ENCODE measurements around the gene BCAT1.
A peak's percentile ranks its signal among the peaks of the same experiment; 100 is the strongest.

DNA sequence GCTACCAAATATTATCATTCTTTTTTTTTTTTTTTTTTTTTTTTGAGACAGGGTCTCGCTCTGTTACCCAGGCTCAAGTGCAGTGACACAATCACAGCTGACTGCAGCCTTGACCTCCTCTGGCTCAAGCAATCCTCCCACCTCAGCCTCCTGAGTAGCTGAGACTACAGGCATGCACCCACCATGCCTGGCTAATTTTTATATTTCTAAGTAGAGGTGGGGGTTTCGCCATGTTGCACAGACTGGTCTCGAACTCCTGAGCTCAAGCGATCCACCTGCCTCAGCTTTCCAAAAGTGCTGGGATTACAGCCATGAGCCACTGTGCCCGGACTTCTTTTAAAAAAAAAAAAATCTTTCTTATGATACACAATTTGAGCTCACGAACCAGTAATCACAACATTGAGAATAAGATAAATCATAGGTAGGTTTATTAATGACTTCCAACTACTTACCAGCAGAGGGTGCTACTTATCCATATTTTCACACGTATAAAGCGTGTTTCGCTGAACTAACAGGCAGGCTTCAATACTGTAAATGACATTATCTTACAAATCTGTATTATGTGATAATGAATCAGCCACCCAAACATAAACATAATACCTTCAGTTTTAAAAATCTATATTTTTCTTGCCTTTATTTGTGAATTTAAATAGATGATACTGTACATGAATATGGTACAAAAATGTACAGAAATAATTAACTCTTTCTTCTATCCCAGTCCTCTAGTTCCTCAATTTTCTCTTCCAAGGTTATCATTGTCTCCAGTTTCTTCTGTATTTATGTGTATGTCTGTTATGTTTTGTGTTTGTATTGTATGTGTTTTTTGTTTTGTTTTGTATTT lies 42.5 kb upstream of the BCAT1 start:
- TF ChIP-seq, protein P1, sequence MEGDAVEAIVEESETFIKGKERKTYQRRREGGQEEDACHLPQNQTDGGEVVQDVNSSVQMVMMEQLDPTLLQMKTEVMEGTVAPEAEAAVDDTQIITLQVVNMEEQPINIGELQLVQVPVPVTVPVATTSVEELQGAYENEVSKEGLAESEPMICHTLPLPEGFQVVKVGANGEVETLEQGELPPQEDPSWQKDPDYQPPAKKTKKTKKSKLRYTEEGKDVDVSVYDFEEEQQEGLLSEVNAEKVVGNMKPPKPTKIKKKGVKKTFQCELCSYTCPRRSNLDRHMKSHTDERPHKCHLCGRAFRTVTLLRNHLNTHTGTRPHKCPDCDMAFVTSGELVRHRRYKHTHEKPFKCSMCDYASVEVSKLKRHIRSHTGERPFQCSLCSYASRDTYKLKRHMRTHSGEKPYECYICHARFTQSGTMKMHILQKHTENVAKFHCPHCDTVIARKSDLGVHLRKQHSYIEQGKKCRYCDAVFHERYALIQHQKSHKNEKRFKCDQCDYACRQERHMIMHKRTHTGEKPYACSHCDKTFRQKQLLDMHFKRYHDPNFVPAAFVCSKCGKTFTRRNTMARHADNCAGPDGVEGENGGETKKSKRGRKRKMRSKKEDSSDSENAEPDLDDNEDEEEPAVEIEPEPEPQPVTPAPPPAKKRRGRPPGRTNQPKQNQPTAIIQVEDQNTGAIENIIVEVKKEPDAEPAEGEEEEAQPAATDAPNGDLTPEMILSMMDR (IDR thresholded peaks at IDR 0.05), result peak; percentile 82
- TF ChIP-seq EZH2 (IDR thresholded peaks at IDR 0.05; ENCODE audit: borderline replicate concordance, insufficient read depth, low read depth, low read length, poor library complexity, severe bottlenecking), result no peak

Data from B cell (primary cell).